ENCODE results near the gene OXT.
"Not testable (repeated sequence)": the region's sequence is repeated elsewhere in the genome, so short reads cannot be mapped to it uniquely, and the experiment has no call there.

Gene OXT

DNA sequence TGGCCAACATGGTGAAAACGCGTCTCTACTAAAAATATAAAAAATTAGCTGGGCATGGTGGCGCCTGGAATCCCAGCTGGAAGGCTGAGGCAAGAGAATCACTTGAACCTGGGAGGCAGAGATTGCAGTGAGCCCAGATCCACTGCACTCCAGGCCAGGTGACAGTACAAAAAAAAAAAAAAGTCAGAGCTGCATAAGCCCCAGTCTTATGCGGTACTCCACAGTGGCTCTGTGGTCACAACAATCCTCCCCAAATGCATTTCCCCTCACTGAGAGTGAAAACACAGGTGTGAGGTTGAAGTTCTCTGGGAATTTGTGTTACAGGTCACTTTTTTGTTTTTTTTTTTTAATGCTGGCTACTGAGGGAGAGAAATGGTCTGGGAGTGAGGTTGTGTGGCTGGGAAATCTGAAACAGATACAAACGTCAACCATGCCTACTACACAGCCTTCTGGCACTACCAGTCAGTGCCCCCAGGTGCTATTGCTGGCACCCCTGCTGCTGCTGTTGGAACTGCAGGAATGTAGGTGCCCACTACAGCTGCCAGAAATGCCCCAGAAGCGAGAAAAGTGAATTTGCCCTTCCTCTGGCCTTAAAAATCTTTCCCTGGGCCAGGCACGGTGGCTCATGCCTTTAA, 19.9 kb upstream of the OXT start:
- no peak for DNase-seq

DNA sequence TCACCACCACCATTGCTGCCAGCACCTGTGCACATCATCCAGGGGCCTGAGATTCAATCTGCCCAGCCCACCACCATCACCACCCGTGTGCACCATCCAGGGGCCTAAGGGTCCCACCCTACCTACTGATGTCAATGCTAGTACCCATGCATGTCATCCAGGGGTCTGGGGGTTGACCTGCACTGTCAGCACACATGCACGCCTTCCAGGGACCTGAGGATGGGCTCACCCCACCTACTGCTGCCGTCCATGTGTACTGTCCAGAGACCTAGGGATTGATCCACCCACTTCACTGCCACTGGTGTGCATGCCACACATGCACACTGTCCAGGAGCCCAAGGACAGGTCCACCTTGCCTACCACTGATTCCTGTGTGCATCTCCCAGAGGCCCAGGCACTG, 11.9 kb upstream of the OXT start:
- DNase-seq, result no peak

DNA sequence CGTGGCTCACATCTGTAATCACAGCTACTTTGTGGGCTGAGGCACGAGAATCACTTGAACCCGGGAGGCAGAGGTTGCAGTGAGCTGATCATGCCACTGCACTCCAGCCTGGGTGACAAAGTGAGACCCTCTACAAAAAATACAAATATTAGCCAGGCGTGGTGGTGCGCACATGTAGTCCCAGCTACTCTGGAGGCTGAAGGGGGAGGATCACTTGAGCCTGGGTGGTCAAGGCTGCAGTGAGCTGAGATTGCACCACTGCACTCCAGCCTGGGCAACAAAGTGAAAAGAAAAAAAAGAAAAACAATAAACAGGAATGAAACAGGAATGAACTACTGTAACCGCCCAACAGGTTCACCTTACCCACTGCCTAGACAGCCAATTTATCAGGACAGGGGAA, 7.3 kb upstream of the OXT start:
- not testable (repeated sequence) for DNase-seq

DNA sequence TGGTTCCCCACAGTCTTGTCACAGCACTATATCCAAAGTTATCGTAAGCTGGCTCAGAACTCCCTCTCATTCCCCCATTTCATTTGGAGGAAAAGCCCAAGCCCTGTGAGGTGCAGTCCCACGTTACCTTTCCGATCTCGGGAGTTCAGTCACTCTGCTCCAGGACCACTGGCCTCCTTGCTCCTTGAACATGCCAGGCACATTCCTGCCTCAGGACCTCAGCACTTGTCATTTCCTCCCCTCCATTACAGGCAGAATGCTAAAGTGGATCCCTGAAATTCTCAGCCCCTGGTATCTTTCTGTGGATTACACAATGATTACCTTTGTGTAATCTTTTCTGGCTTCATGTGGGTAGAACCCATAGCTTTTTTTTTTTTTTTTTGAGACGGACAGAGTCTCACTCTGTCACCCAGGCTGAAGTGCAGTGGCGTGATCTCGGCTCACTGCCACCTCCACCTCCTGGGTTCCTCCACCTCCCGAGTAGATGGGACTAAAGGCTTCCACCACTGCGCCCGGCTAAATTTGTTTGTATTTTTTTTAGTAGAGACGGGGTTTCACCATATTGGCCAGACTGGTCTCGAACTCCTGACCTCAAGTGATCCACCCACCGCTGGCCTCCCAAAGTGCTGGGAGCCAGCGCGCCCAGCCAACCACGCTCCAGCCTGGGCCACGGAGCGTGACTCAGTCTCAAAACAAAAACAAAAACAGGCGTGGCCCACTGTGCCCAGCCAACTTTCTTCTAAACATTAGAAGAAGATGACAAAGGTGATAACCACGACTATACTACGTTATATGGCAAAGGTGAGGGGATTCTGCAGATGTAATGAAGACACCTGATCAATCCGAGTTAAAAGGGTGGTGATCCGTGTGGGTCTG, 4.0 kb upstream of the OXT start:
- peak; percentile 36 for DNase-seq

DNA sequence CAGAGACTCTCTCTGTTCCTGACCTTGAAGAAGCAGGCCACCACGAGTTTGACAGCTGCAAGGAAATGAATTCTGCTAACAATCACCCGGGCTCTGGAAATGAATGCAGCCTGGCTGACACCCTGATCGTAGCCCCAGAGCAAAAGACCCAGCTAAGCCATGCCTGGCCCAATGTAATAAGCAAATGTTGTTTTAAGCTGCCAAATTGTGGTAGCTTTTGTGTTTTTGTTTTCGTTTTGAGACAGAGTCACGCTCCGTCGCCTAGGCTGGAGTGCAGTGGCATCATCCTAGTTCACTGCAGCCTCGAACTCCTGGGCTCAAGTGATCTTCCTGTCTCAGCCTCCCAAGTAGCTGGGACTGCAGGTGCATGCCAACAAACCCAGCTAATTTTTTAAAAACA, 3.3 kb upstream of the OXT start:
- DNase-seq, result no peak

DNA sequence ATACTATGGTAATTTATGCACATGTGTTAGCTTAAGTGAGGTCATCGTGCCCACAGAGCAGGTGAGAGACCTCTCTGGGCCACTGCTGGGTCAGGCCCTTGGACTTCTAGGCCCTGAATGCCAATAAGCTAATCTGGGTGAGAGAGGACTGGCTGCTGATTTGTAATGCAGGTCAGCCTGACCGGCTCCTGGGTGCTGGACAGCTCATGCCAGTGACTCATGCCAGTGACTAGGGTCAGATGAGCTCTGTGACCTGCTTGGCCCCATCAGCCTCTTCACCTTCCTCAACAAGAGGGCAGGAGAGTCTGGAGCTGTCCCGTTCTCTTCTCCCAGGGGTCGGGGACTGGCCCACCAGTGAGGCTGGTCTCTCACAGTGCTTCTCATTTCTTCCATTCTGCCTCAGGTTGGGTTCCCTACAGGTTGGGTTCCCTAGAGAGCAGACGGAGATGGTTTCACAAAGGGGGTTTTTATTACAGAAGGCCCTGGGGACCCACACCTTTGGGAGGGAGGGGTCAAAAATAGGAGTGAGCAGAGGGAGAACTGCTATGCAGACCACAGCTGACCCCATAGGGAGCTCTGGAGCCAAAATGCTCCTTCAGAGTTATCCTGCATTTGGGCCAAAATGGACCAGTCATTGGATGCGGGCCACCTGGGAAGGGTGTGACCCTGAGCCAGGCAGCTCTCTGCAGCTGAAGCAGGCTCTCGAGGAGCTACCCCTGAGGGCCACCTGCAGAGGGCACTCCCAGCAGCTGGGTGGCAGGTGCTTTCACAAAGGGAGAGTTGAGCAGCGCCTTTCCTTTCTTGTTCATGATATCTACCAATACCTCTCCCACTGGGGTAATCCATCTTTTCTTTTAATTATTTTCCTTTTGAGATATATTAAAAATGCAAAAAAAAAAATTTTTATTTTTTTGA, 2.2 kb upstream of the OXT start:
- DNase-seq, result peak; percentile 70

DNA sequence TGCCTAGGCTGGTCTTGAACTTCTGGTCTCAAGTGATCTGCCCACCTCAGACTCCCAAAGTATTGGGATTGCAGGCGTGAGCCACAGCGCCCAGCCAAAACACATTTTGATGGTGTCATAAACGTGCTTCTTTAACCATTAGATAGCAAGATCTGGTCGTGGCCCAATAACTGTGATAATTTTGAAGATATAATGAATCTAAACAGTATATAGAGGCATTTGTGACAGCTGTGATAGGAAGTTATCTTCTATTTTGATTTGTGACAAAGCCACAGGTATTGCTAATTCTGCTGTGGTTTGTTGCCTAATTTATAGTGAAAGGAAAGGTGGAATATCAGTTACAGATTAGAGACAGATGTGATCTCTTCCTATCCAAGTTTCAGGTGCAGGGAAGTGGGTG, 695 bp upstream of the OXT start:
- DNase-seq, result no peak

DNA sequence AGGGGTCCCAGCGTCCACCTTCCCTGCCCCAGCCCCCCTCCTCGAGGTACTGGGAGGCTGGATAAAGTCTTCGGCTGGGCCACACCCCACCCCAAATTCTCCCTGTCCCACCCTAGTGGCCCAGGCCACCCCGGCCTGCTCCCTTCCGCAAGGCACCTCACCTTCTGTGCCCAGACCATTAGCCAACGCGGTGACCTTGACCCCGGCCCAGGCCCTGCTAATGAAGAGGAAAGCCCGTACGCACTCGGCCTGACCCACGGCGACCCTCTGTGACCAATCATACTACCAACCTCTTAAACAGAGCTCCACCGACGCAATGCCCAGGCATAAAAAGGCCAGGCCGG, 182 bp upstream of the OXT start:
- no peak for DNase-seq

DNA sequence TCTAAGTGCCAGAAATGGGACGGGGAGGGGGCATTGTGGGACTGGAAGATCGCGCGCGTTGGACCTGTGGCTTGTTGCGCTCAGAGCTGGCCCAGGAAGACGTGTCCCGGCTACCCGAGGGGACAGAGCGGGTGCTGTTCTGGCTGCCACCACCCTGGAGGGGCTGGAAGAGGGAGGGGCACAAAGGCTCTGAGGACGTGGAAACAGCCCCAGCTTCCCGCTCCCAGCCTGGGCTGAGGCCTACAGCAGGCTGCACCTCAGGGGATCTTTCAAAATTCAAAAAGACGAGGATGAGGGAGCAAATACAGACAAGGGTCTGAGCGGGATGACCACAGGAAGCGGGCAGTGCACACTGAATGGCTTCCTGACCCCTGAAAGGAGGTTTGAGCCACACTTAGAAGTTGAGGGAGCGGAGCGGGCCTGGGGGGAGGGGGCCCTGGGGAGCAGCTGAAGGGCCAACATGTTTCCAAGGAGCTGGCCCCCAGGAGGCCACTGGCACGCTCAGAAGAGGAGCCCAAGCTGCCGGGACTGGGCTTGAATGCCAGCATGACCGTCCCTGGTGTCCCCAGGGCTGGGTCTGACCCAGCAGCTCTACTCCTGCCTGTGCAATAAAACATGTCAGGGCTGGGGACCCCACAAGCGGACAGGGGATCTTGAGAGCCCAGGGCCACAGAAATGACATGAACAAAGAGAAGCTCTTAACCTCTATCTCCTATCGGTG, 1.3 kb downstream of the OXT start:
- DNase-seq, result no peak

DNA sequence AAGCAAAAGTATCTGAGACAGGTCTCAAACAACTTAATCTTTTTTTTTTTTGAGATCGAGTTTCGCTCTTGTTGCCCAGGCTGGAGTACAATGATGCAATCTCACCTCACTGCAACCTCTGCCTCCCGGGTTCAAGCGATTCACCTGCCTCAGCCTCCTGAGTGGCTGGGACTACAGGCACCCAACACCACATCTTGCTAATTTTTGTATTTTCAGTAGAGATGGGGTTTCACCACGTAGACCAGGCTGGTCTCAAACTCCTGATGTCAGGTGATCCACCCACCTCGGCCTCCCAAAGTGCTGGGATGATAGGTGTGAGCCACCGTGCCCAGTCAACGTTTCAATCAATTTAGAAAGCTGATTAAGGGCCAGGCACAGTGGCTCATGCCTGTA, 1.8 kb downstream of the OXT start:
- not testable (repeated sequence) for DNase-seq

DNA sequence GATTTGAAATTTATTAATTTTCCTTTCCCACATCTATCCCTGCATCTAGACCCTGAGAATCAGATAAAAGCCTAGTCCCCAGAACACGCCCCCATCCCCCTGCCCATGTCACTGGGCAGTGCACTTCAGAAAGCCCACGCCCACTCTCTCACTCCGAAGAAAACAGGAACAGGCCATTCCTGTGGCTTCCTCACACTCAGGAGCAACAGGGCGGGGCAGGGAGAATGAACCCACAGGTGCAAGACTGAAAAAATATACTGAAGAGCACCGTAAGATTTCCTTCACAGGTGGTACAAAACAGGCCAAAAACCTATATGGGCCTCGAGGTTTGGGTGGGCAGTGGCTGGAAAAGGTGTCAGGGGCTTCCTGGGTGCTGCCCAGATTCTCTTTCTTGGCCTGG, 3.4 kb downstream of the OXT start:
- no peak for DNase-seq

DNA sequence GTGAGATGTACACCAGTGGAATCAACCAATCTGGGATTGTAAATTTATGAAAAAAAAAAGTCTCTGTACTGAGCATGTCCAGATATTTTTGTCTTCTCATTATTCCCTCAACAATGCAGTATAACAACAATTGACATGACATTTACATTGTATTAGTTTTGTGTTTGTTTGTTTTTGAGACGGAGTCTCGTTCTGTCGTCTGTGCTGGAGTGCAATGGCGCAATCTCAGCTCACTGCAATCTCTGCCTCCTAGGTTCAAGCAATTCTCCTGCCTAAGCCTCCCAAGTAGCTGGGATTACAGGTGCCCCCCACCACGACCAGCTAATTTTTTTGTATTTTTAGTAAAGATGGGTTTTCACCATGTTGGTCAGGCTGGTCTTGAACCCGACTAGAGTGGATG, 3.9 kb downstream of the OXT start:
- not testable (repeated sequence) for DNase-seq

DNA sequence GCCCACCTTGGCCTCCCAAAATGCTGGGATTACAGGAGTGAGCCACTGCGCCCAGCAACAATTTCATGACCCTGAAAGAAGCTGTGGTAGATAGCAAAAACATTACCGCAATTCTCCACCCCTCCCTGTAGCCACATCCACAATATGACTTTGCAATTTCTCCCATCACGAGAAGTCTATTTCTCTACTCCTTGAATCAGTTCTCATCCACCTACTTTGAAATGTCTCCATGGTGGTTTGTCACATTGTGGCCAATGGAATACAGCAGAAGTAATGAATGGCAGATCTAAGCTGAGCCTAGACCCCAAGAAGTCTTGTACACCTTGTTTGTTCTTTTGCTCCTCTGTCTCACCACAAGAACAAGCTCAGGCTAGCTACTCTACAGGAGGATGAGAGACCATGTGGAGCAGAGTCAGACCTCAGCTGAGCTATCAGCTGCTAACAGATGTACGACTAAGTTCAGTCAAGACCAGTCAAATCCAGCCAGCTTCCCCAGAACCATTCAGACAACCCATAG, 6.3 kb downstream of the OXT start:
- DNase-seq, result no peak

DNA sequence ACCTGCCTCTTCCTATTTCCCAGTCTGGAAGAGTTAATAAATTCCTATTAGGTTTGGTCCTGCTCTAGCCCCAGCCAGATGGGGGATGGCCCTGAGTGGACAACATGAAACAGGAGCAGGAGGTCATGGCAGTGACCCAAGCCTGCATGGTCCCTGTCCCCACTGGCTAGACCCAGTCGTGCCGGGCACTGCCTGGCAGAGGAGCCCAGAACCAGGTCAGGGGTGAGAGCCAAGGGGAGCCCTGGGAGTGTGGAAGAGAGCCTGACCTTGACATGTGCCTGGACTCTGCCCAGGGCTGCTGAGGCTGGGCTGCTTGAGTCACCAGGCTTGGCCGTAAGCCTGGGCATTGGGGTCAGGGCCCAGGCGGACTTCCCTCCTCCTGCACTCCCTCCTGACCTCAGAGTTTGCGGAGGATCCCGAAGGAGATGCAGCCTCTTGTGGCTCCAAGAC, 9.5 kb downstream of the OXT start:
- peak; percentile 62 for DNase-seq

DNA sequence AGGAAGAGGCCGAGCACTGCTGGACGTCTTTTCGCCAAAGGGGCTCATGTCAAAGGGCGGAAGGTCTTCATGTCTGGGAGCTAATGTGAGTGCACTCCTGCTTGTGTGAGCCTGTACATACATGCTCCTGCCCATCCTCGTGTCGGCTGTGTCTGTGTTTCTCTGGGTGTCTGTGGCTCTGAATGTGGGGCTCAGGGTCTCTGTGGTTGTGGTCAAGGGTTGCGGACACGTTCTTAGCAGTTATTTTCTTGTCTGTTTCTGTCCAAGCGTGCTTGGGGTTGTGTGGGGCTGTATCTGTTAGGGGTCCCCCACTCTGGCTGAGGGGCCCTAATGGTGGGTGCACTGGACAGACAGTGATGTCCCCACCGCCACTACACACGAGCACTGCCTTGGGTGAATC, 10.2 kb downstream of the OXT start:
- no peak for DNase-seq

DNA sequence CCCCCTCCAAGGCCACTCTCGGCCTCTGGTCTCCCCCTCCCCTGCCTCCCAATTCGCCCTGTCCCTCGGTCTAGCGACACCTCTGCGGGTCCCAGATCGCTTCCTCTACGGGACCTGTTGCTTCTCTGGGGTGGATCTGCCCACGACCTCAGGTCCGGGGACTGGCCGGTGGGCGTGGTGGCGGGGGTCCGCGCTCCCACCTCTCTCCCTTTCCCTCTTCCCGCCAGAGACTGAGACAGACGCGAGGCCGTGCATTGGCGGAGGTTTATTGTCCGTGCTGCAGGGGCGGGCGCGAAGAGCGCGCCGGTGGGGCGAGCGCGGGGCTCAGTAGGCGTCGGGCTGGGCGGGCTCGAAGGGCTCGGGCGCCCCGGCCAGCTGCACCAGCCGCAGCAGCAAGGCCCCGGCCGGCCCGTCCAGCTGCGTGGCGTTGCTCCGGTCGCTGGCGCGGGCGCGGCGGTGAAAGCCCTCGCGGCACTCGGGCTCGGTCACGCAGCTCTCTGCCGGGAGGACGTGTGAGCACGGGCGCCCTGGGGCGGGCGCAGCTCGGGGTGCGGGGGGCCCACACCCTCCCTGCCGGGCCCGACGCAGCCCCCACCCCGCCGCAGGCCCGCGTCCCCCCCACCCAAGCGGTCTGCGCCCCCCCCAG, 11.0 kb downstream of the OXT start:
- DNase-seq, result no peak

DNA sequence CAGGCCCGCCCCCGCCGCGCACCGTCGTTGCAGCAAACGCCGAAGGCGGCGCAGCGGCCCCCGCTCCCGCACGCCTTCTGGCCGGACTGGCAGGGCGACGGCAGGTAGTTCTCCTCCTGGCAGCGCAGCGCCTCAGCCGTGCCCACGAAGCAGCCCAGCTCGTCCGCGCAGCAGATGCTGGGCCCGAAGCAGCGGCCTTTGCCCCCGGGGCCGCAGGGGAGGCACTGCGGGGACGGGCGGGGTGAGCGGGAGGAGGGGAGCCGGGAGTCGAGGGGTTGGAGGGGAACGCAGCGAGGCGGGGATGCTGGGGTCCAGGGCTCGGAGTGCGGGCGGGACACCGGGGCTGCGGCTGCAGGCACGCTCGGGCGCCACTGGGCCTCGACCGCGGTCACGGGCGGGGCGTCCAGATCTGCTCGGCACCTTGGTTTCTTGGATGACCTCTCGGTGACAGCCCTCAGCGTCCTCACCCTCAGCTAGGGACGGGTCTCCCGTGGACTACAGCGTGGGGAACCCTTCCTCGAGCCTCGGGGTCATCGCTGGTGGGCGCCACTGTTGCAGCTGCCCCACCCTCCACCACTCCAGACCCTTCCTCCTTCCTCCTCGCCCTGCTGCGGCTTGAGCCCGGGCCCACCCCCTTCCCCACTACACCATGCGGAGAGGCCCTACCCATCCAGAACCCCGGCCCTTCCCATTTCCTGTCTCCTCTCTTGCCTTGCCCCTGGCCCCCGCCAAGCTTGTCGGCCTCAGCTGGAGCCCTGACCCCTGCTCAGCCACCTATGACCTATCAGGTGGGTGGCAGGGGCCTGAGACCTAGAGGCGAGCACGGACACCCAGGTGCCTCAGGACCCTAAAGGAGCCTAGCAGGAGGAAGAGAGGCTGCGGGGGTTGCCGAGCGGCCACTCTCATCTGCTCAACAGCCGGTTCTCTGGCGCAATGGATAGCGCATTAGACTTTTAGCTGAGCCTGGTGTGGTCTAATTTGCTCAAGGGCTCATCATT, 11.8 kb downstream of the OXT start:
- no peak for DNase-seq

DNA sequence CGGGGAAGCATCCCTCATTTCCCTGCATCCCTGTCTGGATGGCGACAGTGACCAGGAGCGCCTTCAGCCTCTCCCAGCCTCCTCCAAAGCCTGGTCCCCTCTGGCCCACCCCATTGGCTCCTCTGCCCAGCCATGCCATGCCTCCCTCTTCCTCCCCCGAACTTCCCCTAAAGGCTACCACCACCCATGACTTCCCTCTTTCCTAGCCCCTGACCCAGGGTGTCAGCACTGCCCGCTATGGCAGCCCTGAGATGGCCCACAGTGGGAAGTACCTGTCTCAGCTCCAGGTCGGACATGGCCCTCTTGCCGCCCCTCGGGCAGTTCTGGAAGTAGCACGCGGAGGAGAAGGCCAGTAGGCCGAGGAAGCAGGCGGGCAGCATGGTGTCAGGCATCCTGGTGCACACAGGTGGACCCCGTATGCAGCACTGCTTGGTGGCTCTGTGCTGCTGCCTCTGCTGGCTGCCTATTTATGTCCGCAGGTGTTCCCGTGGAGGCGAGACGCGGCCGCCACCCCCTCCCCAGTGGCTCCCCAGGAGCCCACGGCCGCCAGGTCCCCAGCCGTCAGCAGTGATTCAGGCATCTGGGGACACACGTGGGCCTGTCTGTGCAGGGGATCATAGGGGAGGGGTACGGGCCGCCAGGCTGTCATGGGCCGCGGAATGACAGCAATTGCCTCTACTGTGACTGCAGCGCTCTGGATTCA, 13.0 kb downstream of the OXT start, which contains the start of gene AVP:
Gene AVP (minus strand): TSS at position 442 of the 703 bp plus-strand sequence. CDS start 50 bp downstream, at position 392.
- DNase-seq, result no peak

DNA sequence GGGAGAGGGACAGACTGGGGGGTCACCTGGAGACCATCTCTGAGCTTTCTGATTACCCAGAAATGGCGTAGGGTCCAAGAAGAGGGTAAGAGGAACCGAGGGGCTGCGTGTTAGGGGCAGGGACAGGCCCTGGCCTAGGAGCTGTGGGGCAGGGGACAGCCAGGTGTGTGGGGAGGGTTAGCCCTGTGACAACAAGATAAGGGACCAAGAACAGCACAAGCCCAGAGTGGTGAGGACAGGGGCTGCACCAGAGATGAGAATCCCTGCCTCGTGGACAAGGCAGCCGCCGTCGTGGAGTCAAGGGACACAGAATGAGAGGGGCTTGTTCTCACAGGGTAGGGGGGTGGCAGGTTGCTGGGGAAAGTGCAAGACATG, 13.6 kb downstream of the OXT start:
- DNase-seq, result no peak

DNA sequence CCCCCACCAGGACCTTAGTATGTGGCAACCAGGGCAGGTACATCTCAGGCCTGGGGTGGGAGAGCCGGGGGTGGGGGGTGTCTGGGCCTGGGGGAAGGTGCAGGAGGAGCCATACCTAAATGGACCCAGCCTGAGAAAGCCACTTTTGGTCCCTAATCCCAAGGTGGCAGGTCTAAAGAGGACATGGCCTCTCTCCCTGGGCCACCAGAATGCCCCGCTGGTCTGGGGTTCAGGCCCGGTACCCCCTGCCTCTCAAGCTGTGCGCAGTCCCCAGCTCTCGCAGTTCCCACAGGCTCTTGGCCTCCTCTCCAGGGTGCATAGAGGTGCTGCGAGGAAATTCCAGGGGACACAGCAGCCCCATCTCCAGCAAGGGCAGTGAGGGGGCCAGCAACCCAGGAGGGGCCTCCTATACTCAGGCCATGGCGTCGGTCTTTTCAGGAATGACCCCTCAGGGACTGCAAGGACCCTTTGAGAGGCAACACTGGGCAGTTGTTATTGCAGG, 14.2 kb downstream of the OXT start:
- no peak for DNase-seq
